SK-N-MC (cell line): ENCODE measurements around the gene PROCA1.

Experiments used
- EZH2 ChIP-seq: fragments of 200-600 bp; sonication (generic); IDR thresholded peaks from one replicate; pipeline ENCODE4 v1.6.1; 2017; ENCODE audit warnings: antibody characterized with exemption
- FOXP2 ChIP-seq: optimal IDR thresholded peaks from 2 replicates; pipeline ENCODE3; 2011; ENCODE audit warnings: mild to moderate bottlenecking, moderate library complexity; ENCODE audit not compliant: insufficient read depth; ENCODE audit errors: extremely low read length, control extremely low read depth
- POLR2AphosphoS5 ChIP-seq: IDR thresholded peaks from 2 replicates; pipeline ENCODE4 v1.6.1; 2012; ENCODE audit warnings: mild to moderate bottlenecking, low read depth, low read length, borderline replicate concordance

DNA sequence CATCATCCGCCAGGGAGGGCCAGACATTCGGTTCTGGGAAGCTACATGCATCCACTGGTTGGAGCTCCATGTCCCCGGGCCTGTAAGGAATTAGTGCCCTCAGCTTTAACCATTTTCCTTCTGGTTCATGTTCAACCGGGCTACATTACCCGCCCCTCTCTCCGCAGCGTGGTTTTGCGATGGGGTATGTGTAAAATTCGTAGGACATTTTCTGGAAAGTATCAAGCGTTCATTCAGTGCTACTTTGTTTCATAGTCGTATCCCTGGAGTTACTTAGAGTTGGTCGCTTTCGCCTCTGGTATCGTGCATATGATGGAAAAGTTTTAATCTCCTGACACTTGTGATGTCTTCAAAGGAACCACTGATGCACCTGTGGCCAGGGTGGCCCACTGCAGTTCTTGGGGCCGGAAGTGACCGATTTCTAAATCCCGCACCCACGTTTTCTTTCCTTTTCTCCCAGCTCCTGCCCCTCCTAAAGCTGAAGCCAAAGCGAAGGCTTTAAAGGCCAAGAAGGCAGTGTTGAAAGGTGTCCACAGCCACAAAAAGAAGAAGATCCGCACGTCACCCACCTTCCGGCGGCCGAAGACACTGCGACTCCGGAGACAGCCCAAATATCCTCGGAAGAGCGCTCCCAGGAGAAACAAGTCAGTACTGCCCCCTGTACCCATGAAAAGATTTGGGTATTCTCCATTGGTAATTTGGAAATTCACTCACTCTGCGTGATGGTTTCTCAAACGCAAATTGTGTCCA, 8.7 kb upstream of the PROCA1 start:
- TF ChIP-seq EZH2 = no peak
- TF ChIP-seq POLR2AphosphoS5 = no peak
- TF ChIP-seq FOXP2 = no peak
